Cortex of kidney (tissue), 1 donor: ENCODE results near the gene RAMP1.
"Not testable (repeated sequence)": the region's sequence is repeated elsewhere in the genome, so short reads cannot be mapped to it uniquely, and the experiment has no call there.

Experiments used
- DNase-seq: peaks from one replicate; lab custom pipeline; 2025; lab: John Stamatoyannopoulos, UW

The RAMP1 gene

DNA sequence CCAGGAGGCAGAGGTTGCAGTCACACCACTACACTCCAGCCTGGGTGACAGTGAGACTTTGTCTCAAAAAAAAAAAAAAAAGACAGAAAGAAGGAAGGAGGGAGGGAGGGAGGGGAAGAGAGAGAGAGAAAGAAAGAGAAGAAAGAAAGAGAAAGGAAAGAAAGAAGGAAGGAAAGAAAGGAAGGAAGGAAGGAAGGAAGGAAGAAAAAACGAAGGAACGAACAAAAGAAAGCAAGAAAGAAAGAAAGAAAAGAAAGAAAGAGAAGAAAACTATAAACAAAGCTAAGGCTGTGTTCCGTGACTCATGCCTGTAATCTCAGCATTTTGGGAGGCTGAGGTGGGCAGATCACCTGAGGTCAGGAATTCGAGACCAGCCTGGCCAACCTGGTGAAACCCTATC is 91.9 kb downstream of the RAMP1 start:
- not testable (repeated sequence) for DNase-seq

DNA sequence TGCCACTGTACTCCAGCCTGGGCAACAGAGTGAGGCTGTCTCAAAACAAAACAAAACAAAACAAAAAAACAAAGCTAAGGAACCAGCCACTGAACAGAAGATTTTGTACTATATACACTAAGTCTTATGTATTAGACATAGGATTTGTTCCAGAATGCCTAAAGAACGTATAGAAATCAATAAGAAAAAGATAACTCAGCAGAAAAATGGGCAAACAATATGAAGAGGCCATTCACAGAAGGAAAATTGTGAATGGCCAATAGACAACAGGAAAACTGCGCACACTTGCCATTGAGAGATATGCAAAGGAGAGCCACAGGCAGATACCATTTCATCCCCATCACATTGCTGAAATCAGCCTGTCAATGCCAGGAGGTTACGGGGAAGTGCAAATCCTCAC is 92.5 kb downstream of the RAMP1 start:
- no peak for DNase-seq

DNA sequence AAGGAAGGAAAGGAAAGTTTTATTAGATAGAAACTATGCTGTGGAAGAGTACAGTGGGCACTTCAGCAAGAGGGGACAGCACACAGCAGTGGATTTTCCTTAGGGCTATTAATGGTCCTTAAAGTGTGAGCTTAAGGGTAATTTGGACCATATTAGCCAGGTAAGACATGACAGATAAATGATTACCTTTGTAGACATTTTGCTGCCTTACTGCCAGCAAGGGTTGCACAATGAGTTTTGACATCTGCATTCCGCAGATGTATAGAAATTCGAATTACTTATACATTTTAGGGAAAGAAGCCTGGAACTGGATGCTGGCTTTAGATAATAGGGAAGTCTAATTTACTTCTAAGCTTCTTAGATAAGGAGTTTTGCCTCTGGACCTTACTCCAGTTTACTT is 93.4 kb downstream of the RAMP1 start:
- no peak for DNase-seq

DNA sequence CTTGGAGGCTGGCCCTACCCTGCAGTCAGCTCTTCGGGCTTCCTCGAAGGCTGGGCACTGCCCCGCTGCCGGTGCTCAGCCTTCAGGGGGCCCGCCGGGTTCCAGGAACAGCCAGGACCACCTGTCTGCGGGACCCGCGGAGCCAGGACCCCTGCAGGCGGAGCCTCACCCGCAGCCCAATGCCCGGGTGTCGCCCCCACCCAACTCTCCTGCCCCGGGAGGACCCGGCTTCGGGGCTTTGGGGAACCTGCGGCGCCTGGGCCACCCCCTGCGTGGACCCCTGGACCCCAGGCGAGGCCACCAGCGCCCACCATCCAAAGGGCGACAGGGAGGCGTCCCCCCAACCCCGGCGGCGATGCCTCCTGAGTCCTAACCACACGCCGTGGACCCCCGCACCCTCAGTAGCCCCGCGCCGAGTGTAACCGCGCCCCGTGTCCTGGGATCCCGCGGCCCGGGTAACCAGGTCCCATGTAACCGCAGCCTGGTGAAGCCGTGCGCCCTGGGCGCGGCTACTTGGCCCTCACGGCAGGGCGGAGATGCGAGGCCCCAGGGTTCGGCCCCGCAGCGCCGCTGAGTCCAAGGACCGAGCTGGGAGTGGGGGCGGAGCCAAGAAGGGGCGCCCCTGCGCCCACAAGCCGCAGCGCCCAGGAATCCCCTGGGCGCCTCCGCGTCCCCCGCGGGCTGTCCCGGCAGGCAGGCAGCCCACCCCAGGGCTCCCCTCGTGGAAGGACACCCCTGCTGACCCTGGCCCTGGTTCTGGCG is 96.4 kb downstream of the RAMP1 start:
- DNase-seq, result no peak

DNA sequence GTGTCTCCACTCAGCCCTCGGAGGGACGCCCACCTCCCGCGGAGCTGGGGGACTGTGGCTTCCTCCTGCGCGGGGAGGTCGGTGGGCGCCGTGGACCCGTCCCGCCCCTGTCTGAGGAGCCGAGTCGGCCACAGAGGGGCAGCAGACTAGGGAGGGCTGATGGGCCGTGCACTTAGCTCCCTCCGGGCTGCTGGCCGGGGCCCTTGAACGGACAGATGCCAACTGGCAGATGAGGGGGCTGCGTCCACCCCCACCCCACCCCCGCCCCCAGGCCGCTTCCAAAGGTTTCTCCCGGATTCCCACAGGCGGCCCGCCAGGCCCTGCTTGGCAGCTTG is 96.9 kb downstream of the RAMP1 start:
- no peak for DNase-seq

DNA sequence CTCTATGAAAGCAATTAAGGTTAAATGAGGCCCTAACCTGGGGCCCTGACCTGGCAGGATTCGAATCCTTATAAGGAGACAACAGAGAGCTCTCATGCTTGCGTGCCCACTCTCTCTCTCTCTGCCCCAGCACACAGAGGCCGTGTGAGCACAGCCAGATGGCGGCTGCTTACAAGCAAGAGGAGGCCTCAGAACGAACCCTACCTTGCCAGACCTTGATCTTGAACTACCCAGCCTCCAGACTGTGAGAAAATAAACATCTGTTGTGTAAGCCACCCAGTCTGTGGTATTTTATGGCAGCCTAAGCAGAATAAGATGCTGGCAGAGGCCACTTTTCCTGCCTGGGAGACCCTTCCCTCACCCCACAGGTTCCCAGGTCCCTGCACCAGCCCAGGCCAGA is 102.2 kb downstream of the RAMP1 start:
- DNase-seq, result no peak
